A549 (cell line): ENCODE results near the gene FOXO1.

Source experiments
- CEBPB ChIP-seq, 2 experiments: fragments of >200 bp in 1 of 2; sonication (Bioruptor Twin) in 1 of 2; formaldehyde crosslinking in 1 of 2; IDR thresholded peaks; 2 replicates each; pipeline ENCODE4 v1.6.1; 2012 to 2016
- RAD21 ChIP-seq, 2 experiments: fragments of >200 bp in 1 of 2; sonication (Bioruptor Twin) in 1 of 2; formaldehyde crosslinking in 1 of 2; IDR thresholded peaks in 1 of 2; conservative IDR thresholded peaks in 1 of 2; 2 replicates in 1 of 2; 3 replicates in 1 of 2; pipeline ENCODE4 v1.6.1; 2012 to 2018; ENCODE audit warnings: inconsistent platforms in 1 of 2
- TP53 ChIP-seq: fragments of 250-450 bp; sonication (Bioruptor Pico); IDR thresholded peaks from 2 replicates; pipeline ENCODE4 v1.5.0; 2021; ENCODE audit warnings: mild to moderate bottlenecking, moderate library complexity
- TF ChIP-seq, protein P1 (sequence below): fragments of >200 bp; sonication (Bioruptor Twin); formaldehyde crosslinking; IDR thresholded peaks from 3 replicates; pipeline ENCODE4 v1.5.1; 2016
- TF ChIP-seq, protein P2 (sequence below): fragments of 200-600 bp; sonication (generic); IDR thresholded peaks from 2 replicates; pipeline ENCODE4 v1.6.1; 2016; ENCODE audit warnings: antibody characterized with exemption, mild to moderate bottlenecking, moderate library complexity

DNA sequence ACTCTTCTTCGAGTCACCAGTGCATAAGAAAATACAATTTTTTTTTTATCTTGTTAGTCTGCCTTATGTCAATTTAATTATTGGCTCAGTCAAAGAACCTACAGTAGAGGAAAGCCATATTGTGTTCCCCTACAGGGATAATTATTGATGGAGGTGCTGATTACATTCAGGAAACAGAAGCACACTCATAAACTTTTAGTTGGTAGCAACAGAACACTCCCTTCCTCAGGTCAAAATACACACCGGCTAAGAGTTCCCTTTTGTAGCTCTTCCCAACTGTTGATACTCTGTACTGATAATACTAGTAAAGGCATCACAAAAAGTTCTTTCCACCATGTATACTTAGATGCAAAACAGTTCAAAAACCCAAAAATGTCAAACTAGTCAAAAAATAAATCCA lies 18.4 kb downstream of the FOXO1 start:
- TF ChIP-seq TP53 = no peak
- no peak for TF ChIP-seq CEBPB (IDR thresholded peaks at IDR 0.05)
- no peak for TF ChIP-seq RAD21 (conservative IDR thresholded peaks at IDR 0.05 in 1 of 2, IDR thresholded peaks at IDR 0.05 in 1 of 2)
- TF ChIP-seq, protein P1, sequence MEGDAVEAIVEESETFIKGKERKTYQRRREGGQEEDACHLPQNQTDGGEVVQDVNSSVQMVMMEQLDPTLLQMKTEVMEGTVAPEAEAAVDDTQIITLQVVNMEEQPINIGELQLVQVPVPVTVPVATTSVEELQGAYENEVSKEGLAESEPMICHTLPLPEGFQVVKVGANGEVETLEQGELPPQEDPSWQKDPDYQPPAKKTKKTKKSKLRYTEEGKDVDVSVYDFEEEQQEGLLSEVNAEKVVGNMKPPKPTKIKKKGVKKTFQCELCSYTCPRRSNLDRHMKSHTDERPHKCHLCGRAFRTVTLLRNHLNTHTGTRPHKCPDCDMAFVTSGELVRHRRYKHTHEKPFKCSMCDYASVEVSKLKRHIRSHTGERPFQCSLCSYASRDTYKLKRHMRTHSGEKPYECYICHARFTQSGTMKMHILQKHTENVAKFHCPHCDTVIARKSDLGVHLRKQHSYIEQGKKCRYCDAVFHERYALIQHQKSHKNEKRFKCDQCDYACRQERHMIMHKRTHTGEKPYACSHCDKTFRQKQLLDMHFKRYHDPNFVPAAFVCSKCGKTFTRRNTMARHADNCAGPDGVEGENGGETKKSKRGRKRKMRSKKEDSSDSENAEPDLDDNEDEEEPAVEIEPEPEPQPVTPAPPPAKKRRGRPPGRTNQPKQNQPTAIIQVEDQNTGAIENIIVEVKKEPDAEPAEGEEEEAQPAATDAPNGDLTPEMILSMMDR = no peak
- TF ChIP-seq, protein P2, sequence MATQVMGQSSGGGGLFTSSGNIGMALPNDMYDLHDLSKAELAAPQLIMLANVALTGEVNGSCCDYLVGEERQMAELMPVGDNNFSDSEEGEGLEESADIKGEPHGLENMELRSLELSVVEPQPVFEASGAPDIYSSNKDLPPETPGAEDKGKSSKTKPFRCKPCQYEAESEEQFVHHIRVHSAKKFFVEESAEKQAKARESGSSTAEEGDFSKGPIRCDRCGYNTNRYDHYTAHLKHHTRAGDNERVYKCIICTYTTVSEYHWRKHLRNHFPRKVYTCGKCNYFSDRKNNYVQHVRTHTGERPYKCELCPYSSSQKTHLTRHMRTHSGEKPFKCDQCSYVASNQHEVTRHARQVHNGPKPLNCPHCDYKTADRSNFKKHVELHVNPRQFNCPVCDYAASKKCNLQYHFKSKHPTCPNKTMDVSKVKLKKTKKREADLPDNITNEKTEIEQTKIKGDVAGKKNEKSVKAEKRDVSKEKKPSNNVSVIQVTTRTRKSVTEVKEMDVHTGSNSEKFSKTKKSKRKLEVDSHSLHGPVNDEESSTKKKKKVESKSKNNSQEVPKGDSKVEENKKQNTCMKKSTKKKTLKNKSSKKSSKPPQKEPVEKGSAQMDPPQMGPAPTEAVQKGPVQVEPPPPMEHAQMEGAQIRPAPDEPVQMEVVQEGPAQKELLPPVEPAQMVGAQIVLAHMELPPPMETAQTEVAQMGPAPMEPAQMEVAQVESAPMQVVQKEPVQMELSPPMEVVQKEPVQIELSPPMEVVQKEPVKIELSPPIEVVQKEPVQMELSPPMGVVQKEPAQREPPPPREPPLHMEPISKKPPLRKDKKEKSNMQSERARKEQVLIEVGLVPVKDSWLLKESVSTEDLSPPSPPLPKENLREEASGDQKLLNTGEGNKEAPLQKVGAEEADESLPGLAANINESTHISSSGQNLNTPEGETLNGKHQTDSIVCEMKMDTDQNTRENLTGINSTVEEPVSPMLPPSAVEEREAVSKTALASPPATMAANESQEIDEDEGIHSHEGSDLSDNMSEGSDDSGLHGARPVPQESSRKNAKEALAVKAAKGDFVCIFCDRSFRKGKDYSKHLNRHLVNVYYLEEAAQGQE = no peak
